ENCODE results near the gene KRTAP10-1.

The KRTAP10-1 gene

GRCh38 chr21:44547656-44548331 is 7.8 kb upstream of the KRTAP10-1 start:
- no peak for DNase-seq (ENCODE audit: low read depth)
- no peak for TF ChIP-seq CTCF (IDR thresholded peaks at IDR 0.05; ENCODE audit: control insufficient read depth, insufficient read depth, low read depth, low read length, missing control alignments)
- no peak overlapping the region for H3K4me3 ChIP-seq (ENCODE audit: control insufficient read depth, low read depth, low read length)

- no peak for DNase-seq (ENCODE audit: low read depth)
- no peak overlapping the region for H3K4me3 ChIP-seq (ENCODE audit: control insufficient read depth, low read depth, low read length)
- TF ChIP-seq CTCF (IDR thresholded peaks at IDR 0.05; ENCODE audit: control insufficient read depth, insufficient read depth, low read depth, low read length, missing control alignments) = no peak
These were observed 4.6 kb upstream of the KRTAP10-1 start for GRCh38 chr21:44544566-44544965.

GRCh38 chr21:44542716-44543115 is 2.7 kb upstream of the KRTAP10-1 start:
- no peak for TF ChIP-seq CTCF (IDR thresholded peaks at IDR 0.05; ENCODE audit: control insufficient read depth, insufficient read depth, low read depth, low read length, missing control alignments)
- DNase-seq (ENCODE audit: low read depth) = no peak
- no peak overlapping the region for H3K4me3 ChIP-seq (ENCODE audit: control insufficient read depth, low read depth, low read length)

GRCh38 chr21:44540741-44541288 is 820 bp upstream of the KRTAP10-1 start:
- H3K4me3 ChIP-seq (ENCODE audit: control insufficient read depth, low read depth, low read length) = no peak overlapping the region
- TF ChIP-seq CTCF (IDR thresholded peaks at IDR 0.05; ENCODE audit: control insufficient read depth, insufficient read depth, low read depth, low read length, missing control alignments) = no peak
- no peak for DNase-seq (ENCODE audit: low read depth)

- H3K4me3 ChIP-seq (ENCODE audit: control insufficient read depth, low read depth, low read length) = no peak overlapping the region
- DNase-seq (ENCODE audit: low read depth) = no peak
- no peak for TF ChIP-seq CTCF (IDR thresholded peaks at IDR 0.05; ENCODE audit: control insufficient read depth, insufficient read depth, low read depth, low read length, missing control alignments)
These were observed 949 bp downstream of the KRTAP10-1 start for GRCh38 chr21:44539046-44539445.

- TF ChIP-seq CTCF (IDR thresholded peaks at IDR 0.05; ENCODE audit: control insufficient read depth, insufficient read depth, low read depth, low read length, missing control alignments) = no peak
- no peak overlapping the region for H3K4me3 ChIP-seq (ENCODE audit: control insufficient read depth, low read depth, low read length)
- no peak for DNase-seq (ENCODE audit: low read depth)
These were observed 1.8 kb downstream of the KRTAP10-1 start for GRCh38 chr21:44537930-44538911.

Measured in AG09309 (cell line).